Measurements from ENCODE around the gene RFPL4AL1.

Gene RFPL4AL1

DNA sequence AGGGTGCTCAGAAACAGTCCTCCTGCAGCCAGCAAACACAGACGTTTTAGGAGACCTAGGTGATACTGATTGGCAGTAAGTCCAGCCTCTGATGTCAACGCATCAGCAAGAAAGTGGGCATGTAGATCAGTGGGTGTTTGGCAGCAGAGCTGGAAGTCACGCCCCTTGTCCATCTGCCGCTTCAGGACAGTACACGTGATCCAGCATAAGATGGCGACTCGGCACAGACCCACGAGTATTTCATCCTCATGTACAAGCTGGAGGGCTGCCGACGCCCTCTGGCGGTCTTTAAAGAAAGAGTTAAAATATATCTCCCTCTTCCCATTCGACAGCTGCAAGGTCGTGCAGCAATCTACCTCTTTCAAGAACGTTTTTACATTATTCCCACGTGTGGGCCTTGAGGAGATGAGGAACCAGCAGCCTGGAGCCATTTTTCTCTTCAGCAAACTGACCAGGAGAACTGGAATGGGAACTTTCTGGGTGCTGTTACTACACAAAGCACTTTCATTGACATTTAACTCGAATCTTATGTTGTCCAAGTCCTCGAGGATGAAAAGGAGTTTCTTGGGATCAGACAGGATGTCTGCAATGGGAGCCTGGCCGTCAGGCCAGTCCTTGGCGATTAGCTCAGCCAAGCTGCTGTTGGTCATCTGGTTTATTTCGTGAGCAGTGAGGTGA, 40.6 kb downstream of the RFPL4AL1 start:
- peak; percentile 73 for DNase-seq (ENCODE audit: extremely low spot score)
- POLR2A ChIA-PET, result no interaction called here
- no peak for TF ChIP-seq HDGF (IDR thresholded peaks at IDR 0.05; ENCODE audit: borderline replicate concordance)
- TF ChIP-seq TARDBP (IDR thresholded peaks at IDR 0.05), result no peak
- no peak for TF ChIP-seq ZNF384 (IDR thresholded peaks at IDR 0.05)
- peak; percentile 82 for TF ChIP-seq L3MBTL2 (conservative IDR thresholded peaks at IDR 0.05)
- no peak for TF ChIP-seq NFRKB (IDR thresholded peaks at IDR 0.05)
- CTCF ChIA-PET, result interaction anchor here (1.2 to 1.5 kb wide), 2 partner anchors 13 to 177 kb away, joined by 3 to 6 read pairs; no protein-coding TSS in a partner anchor

DNA sequence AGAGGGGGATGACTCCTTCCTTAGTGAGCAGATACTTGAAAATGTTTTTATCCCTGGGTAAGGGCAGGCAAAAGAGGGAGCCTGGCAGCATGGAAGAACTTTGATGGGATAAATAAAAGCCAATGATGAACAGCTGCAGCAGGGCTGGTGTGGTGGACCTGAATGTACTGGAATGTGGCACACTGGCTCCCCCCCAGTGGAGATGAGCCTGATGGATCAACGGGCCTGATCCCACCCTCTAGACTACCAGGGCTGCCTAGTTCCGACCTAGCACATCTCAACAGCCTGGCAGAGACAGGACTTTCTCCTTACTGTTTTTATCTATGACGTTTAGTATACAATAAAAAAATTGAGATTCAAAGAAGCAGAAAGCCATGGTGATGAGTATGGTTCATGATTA, 42.4 kb downstream of the RFPL4AL1 start:
- TF ChIP-seq ARNT (IDR thresholded peaks at IDR 0.05), result no peak
- no peak for TF ChIP-seq FOXM1 (IDR thresholded peaks at IDR 0.05; ENCODE audit: borderline replicate concordance)
- no peak for TF ChIP-seq SP1 (IDR thresholded peaks at IDR 0.05)
- no peak for TF ChIP-seq FOXA1 (IDR thresholded peaks at IDR 0.05)
- no peak for TF ChIP-seq L3MBTL2 (conservative IDR thresholded peaks at IDR 0.05)
- no peak for TF ChIP-seq FOXK2 (IDR thresholded peaks at IDR 0.05)
- TF ChIP-seq ELF4 (IDR thresholded peaks at IDR 0.05), result no peak
- TF ChIP-seq TARDBP (IDR thresholded peaks at IDR 0.05), result no peak
- no peak for TF ChIP-seq SUZ12 (IDR thresholded peaks at IDR 0.05)
- no peak for TF ChIP-seq NFRKB (IDR thresholded peaks at IDR 0.05)
- TF ChIP-seq HDGF (IDR thresholded peaks at IDR 0.05; ENCODE audit: borderline replicate concordance), result no peak
- TF ChIP-seq BHLHE40 (IDR thresholded peaks at IDR 0.05; ENCODE audit: borderline replicate concordance), result no peak
- TF ChIP-seq, protein P1, sequence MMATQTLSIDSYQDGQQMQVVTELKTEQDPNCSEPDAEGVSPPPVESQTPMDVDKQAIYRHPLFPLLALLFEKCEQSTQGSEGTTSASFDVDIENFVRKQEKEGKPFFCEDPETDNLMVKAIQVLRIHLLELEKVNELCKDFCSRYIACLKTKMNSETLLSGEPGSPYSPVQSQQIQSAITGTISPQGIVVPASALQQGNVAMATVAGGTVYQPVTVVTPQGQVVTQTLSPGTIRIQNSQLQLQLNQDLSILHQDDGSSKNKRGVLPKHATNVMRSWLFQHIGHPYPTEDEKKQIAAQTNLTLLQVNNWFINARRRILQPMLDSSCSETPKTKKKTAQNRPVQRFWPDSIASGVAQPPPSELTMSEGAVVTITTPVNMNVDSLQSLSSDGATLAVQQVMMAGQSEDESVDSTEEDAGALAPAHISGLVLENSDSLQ (IDR thresholded peaks at IDR 0.05), result no peak
- no peak for TF ChIP-seq ZNF384 (IDR thresholded peaks at IDR 0.05)
- TF ChIP-seq CTBP1 (IDR thresholded peaks at IDR 0.05; ENCODE audit: borderline replicate concordance), result no peak
- no peak for TF ChIP-seq LEF1 (IDR thresholded peaks at IDR 0.05; ENCODE audit: borderline replicate concordance)
- DNase-seq (ENCODE audit: extremely low spot score), result no peak
- POLR2A ChIA-PET, result no interaction called here
- CTCF ChIA-PET, result interaction anchor here (0.6 kb wide), 1 partner anchor 97 kb away, joined by 4 read pairs; no protein-coding TSS in a partner anchor

GRCh38 chr19:55812449-55812848, 43.5 kb downstream of the RFPL4AL1 start:
- TF ChIP-seq TARDBP (IDR thresholded peaks at IDR 0.05) (no peak), CTBP1 (IDR thresholded peaks at IDR 0.05; ENCODE audit: borderline replicate concordance) (no peak), FOXA1 (IDR thresholded peaks at IDR 0.05) (no peak), ARNT (IDR thresholded peaks at IDR 0.05) (no peak), HDGF (IDR thresholded peaks at IDR 0.05; ENCODE audit: borderline replicate concordance) (no peak), FOXK2 (IDR thresholded peaks at IDR 0.05) (no peak)

GRCh38 chr19:55813906-55814305, 45.0 kb downstream of the RFPL4AL1 start:
- TF ChIP-seq, protein P1 (IDR thresholded peaks at IDR 0.05), result no peak
- no peak for TF ChIP-seq HDGF (IDR thresholded peaks at IDR 0.05; ENCODE audit: borderline replicate concordance)
- no peak for TF ChIP-seq NFRKB (IDR thresholded peaks at IDR 0.05)
- TF ChIP-seq ELF4 (IDR thresholded peaks at IDR 0.05), result no peak
- TF ChIP-seq ZNF384 (IDR thresholded peaks at IDR 0.05), result no peak
- TF ChIP-seq BHLHE40 (IDR thresholded peaks at IDR 0.05; ENCODE audit: borderline replicate concordance), result no peak
- TF ChIP-seq CTBP1 (IDR thresholded peaks at IDR 0.05; ENCODE audit: borderline replicate concordance), result no peak
- no peak for TF ChIP-seq SUZ12 (IDR thresholded peaks at IDR 0.05)
- ChIA-PET CTCF (no interaction called here), POLR2A (no interaction called here)

More at GRCh38 chr19:55812449-55812848, 43.5 kb downstream of the RFPL4AL1 start:
- ChIA-PET POLR2A (no interaction called here), CTCF (no interaction called here)
- no peak for DNase-seq (ENCODE audit: extremely low spot score)

DNA sequence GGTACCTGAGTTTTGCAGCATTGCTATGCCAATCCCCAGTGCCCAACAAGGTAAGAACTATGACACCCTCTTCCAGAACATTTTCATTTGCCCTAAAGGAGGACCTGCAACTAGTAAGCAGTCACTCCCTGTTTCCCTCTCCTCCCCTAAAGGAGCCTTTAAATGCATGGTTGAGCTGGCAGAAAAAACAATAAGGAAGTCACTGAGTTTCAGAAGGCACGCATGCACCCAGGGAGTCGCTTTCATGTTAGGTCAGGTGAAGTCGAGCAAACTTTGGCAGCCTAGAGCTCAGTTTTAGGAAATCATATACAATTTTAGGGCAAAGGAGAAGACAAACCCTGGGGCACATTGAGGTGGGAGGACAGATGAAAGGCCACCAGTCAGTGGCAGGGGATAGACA, 51.1 kb downstream of the RFPL4AL1 start:
- POLR2A ChIA-PET, result no interaction called here
- CTCF ChIA-PET, result no interaction called here
- no peak for DNase-seq (ENCODE audit: extremely low spot score)
- no peak for TF ChIP-seq HDGF (IDR thresholded peaks at IDR 0.05; ENCODE audit: borderline replicate concordance)
- TF ChIP-seq FOXK2 (IDR thresholded peaks at IDR 0.05), result no peak
- no peak for TF ChIP-seq FOXA1 (IDR thresholded peaks at IDR 0.05)
- TF ChIP-seq, protein P1 (IDR thresholded peaks at IDR 0.05), result no peak
- no peak for TF ChIP-seq ELF4 (IDR thresholded peaks at IDR 0.05)
- TF ChIP-seq ZNF384 (IDR thresholded peaks at IDR 0.05), result no peak
- TF ChIP-seq L3MBTL2 (conservative IDR thresholded peaks at IDR 0.05), result no peak
- TF ChIP-seq SUZ12 (IDR thresholded peaks at IDR 0.05), result no peak
- TF ChIP-seq FOXM1 (IDR thresholded peaks at IDR 0.05; ENCODE audit: borderline replicate concordance), result no peak
- no peak for TF ChIP-seq CTBP1 (IDR thresholded peaks at IDR 0.05; ENCODE audit: borderline replicate concordance)

More at GRCh38 chr19:55813906-55814305, 45.0 kb downstream of the RFPL4AL1 start:
- no peak for DNase-seq (ENCODE audit: extremely low spot score)
